ENCODE data around the gene NCAM1. TPM values are rescaled to one million over a fixed set of nuclear protein-coding genes. Genes with fewer than 3 reads are reported as not detected.

NCAM1 gene
- total RNA-seq, 2 experiments from 2014 or later, result 0.34 TPM; not detected in 1

- Mint-ChIP-seq H3K4me1 (ENCODE audit: low read depth) (no peaks in the 10 kb centered on the region), H3K36me3 (ENCODE audit: low read depth) (no peaks in the 10 kb centered on the region), H3K27me3 (peaks cover 24% of the 10 kb centered on the region), H3K9me3 (peaks cover 5% of the 10 kb centered on the region), H3K4me3 (no peak overlapping the region), H3K27ac (no peak overlapping the region)
- intact Hi-C loops (cut with DNase I, micrococcal nuclease), result no loop called here
- CTCF ChIA-PET, result no interaction called here
- H3K4me3 ChIP-seq (ENCODE audit: low read length), result no peak overlapping the region
- POLR2A ChIA-PET, result no interaction called here
- H3K27me3 ChIP-seq (ENCODE audit: control insufficient read depth in 1 of 2, insufficient read depth in 2 of 2, low read length in 2 of 2), result no peaks in the 10 kb centered on the region
- TF ChIP-seq CTCF (IDR thresholded peaks at IDR 0.05), result no peak
- H3K27ac ChIP-seq (ENCODE audit: low read depth in 1 of 2, low read length in 2 of 2), result no peak overlapping the region
- ATAC-seq (ENCODE audit: poor library complexity) (no peak), DNase-seq (no peak)
- H3K36me3 ChIP-seq (ENCODE audit: insufficient read depth, low read length), result no peaks in the 10 kb centered on the region
- H3K9me3 ChIP-seq (ENCODE audit: control insufficient read depth in 1 of 2, insufficient read depth in 1 of 2, low read length in 2 of 2), result no peaks in the 10 kb centered on the region
- no peaks in the 10 kb centered on the region for H3K4me1 ChIP-seq (ENCODE audit: insufficient read depth, low read length)
Observed at GRCh38 chr11:113026778-113027177, 65.6 kb downstream of the NCAM1 start.

- Mint-ChIP-seq H3K4me3 (no peak overlapping the region), H3K27ac (no peak overlapping the region), H3K4me1 (ENCODE audit: low read depth) (no peaks in the 10 kb centered on the region), H3K27me3 (no peaks in the 10 kb centered on the region), H3K9me3 (no peaks in the 10 kb centered on the region), H3K36me3 (ENCODE audit: low read depth) (no peaks in the 10 kb centered on the region)
- intact Hi-C loops (cut with DNase I, micrococcal nuclease), result no loop called here
- Histone ChIP-seq H3K27ac (ENCODE audit: low read depth in 1 of 2, low read length in 2 of 2) (no peak overlapping the region), H3K4me3 (ENCODE audit: low read length) (no peak overlapping the region), H3K36me3 (ENCODE audit: insufficient read depth, low read length) (no peaks in the 10 kb centered on the region), H3K4me1 (ENCODE audit: insufficient read depth, low read length) (no peaks in the 10 kb centered on the region), H3K9me3 (ENCODE audit: control insufficient read depth in 1 of 2, insufficient read depth in 1 of 2, low read length in 2 of 2) (peaks cover 0 to 7% of the 10 kb centered on the region in 2 experiments), H3K27me3 (ENCODE audit: control insufficient read depth in 1 of 2, insufficient read depth in 2 of 2, low read length in 2 of 2) (peaks cover 0 to 3% of the 10 kb centered on the region in 2 experiments)
- ChIA-PET CTCF (no interaction called here), POLR2A (no interaction called here)
- ATAC-seq (ENCODE audit: poor library complexity) (no peak), DNase-seq (no peak)
- no peak for TF ChIP-seq CTCF (IDR thresholded peaks at IDR 0.05)
Observed at GRCh38 chr11:113034576-113034975, 73.4 kb downstream of the NCAM1 start.

GRCh38 chr11:113035708-113036107 lies 74.5 kb downstream of the NCAM1 start:
- Mint-ChIP-seq H3K4me3 (no peak overlapping the region), H3K36me3 (ENCODE audit: low read depth) (no peaks in the 10 kb centered on the region), H3K27me3 (no peaks in the 10 kb centered on the region), H3K27ac (no peak overlapping the region), H3K9me3 (no peaks in the 10 kb centered on the region), H3K4me1 (ENCODE audit: low read depth) (no peaks in the 10 kb centered on the region)
- no peak for TF ChIP-seq CTCF (IDR thresholded peaks at IDR 0.05)
- ChIA-PET CTCF (no interaction called here), POLR2A (no interaction called here)
- intact Hi-C loops (cut with DNase I, micrococcal nuclease), result no loop called here
- no peak overlapping the region for H3K27ac ChIP-seq (ENCODE audit: low read depth in 1 of 2, low read length in 2 of 2)
- H3K9me3 ChIP-seq (ENCODE audit: control insufficient read depth in 1 of 2, insufficient read depth in 1 of 2, low read length in 2 of 2), result peaks cover 0 to 7% of the 10 kb centered on the region in 2 experiments
- DNase-seq, result no peak
- H3K36me3 ChIP-seq (ENCODE audit: insufficient read depth, low read length), result no peaks in the 10 kb centered on the region
- H3K4me1 ChIP-seq (ENCODE audit: insufficient read depth, low read length), result no peaks in the 10 kb centered on the region
- peaks cover 0 to 3% of the 10 kb centered on the region in 2 experiments for H3K27me3 ChIP-seq (ENCODE audit: control insufficient read depth in 1 of 2, insufficient read depth in 2 of 2, low read length in 2 of 2)
- ATAC-seq (ENCODE audit: poor library complexity), result no peak
- no peak overlapping the region for H3K4me3 ChIP-seq (ENCODE audit: low read length)
